ENCODE data around the gene OR10H3. TPM values are rescaled to one million over a fixed set of nuclear protein-coding genes. Genes with fewer than 3 reads are reported as not detected.

The OR10H3 gene
- total RNA-seq, 1 experiment from 2014 or later, result not detected

DNA sequence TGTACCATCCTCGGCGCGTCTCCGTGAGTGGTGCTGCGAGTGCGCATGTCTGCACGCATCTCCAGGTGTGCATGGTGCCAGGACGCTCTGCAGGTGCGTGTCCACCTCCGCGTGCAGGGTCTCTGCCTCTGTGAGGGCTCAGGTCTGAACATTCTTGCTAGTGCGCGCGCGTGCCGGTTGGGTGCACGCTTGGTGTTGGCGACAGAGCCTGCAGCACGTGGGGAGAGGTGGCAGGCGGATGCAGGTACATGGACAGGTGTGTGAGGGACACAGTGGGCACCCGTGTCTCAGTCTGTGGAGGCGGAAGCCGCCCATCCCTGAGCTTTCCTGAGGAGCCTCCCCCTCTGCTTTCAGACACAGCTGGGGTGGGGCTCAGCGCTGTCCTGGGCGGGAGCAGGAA is 14.8 kb upstream of the OR10H3 start:
- ATAC-seq, result no peak

DNA sequence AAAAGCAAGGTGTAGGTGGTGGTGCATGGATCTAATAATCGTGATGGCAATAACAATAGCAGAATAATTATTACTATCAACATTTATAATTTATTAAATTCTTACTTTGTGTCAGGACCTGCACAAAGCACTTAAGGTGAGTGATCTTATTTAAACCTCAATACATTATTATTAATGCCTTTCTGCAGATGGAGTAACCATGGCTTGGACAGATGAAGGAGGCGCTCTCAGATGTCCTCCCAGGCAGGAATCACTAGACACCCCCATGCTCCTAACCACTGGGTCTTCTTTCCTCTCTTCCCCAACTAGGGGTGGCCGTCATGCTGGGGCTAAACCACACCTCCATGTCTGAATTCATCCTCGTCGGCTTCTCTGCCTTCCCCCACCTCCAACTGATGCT is 10.1 kb upstream of the OR10H3 start, which contains the start of gene OR10H2:
OR10H2 (plus strand) TSS at position 301 of the 400 bp plus-strand sequence; CDS start at position 321, 20 bp downstream.
- H3K27ac ChIP-seq (ENCODE audit: low read depth, low read length), result no peak within 1 kb of the TSS
- TF ChIP-seq EZH2 (IDR thresholded peaks at IDR 0.05) (no peak), TCF7L2 (IDR thresholded peaks at IDR 0.05; ENCODE audit: borderline replicate concordance, extremely low read depth, insufficient read depth, insufficient read length) (no peak), POLR2A (IDR thresholded peaks at IDR 0.05; ENCODE audit: borderline replicate concordance, extremely low read depth, insufficient read depth, insufficient read length) (no peak), CBX3 (IDR thresholded peaks at IDR 0.05; ENCODE audit: low read depth) (no peak), POLR2AphosphoS5 (IDR thresholded peaks at IDR 0.05; ENCODE audit: low read depth, low read length) (no peak), FOSL1 (IDR thresholded peaks at IDR 0.05; ENCODE audit: low read depth) (no peak), ELF1 (IDR thresholded peaks at IDR 0.05; ENCODE audit: borderline replicate concordance, low read depth) (no peak), SRF (IDR thresholded peaks at IDR 0.05; ENCODE audit: low read depth) (no peak), ZFX (IDR thresholded peaks at IDR 0.05) (no peak), RAD21 (IDR thresholded peaks at IDR 0.05; ENCODE audit: low read depth) (no peak), EGR1 (IDR thresholded peaks at IDR 0.05; ENCODE audit: low read depth) (no peak), SIN3A (IDR thresholded peaks at IDR 0.05; ENCODE audit: low read depth) (no peak), EZH2phosphoT487 (IDR thresholded peaks at IDR 0.05; ENCODE audit: borderline replicate concordance) (no peak), ZNF274 (IDR thresholded peaks at IDR 0.05; ENCODE audit: low read depth, low read length) (no peak)
- TF ChIP-seq, protein P1, sequence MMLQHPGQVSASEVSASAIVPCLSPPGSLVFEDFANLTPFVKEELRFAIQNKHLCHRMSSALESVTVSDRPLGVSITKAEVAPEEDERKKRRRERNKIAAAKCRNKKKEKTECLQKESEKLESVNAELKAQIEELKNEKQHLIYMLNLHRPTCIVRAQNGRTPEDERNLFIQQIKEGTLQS (IDR thresholded peaks at IDR 0.05), result no peak
- H3K9me2 ChIP-seq (ENCODE audit: insufficient read depth), result no peaks in the 10 kb centered on the region
- DNase-seq (ENCODE audit: low read depth, low spot score), result no peak
- BruUV-seq (replicated peaks), result no TSS peak
- ChIA-PET RAD21 (ENCODE audit: low non-redundant PET in 1 of 2, low total read pairs in 2 of 2, uncharacterized antibody in 2 of 2, unreplicated experiment in 2 of 2) (no interaction called here), POLR2A (no interaction called here), CTCF (no interaction called here)
- H3K9ac ChIP-seq (ENCODE audit: low read length), result no peak within 1 kb of the TSS
- no peak within 1 kb of the TSS for H3K4me2 ChIP-seq (ENCODE audit: low read length)
- no peak for ATAC-seq
- no peak within 1 kb of the TSS for H3K4me3 ChIP-seq (replicated peaks in 1 of 2; ENCODE audit: low read depth in 1 of 2, low read length in 2 of 2)
- H4K20me1 ChIP-seq (ENCODE audit: insufficient read depth), result no peaks in the 10 kb centered on the region
- no peaks in the 10 kb centered on the region for H3K4me1 ChIP-seq (ENCODE audit: control insufficient read depth in 1 of 2, insufficient read depth in 2 of 2, low read length in 2 of 2)
- peaks cover 4% of the 10 kb centered on the region for H3K27me3 ChIP-seq (ENCODE audit: insufficient read depth, low read length)
- H2AFZ ChIP-seq (ENCODE audit: low read depth, low read length, poor library complexity, severe bottlenecking), result no peak within 1 kb of the TSS
- no peaks in the 10 kb centered on the region for H3K36me3 ChIP-seq (ENCODE audit: control insufficient read depth in 1 of 2, insufficient read depth in 2 of 2, low read length in 2 of 2)
- H3K9me3 ChIP-seq (ENCODE audit: control insufficient read depth in 1 of 2, insufficient read depth in 1 of 2, low read depth in 1 of 2, low read length in 2 of 2), result no peaks in the 10 kb centered on the region
- H3K79me2 ChIP-seq (ENCODE audit: insufficient read depth, low read length), result no peaks in the 10 kb centered on the region
- intact Hi-C loops (cut with micrococcal nuclease), result no loop called here

More for the DNA sequence above, 14.8 kb upstream of the OR10H3 start:
- TF ChIP-seq CEBPB (IDR thresholded peaks at IDR 0.05; ENCODE audit: low read depth) (no peak), ELF1 (IDR thresholded peaks at IDR 0.05; ENCODE audit: borderline replicate concordance, low read depth) (no peak), POLR2A (IDR thresholded peaks at IDR 0.05; ENCODE audit: borderline replicate concordance, extremely low read depth, insufficient read depth, insufficient read length) (no peak), EGR1 (IDR thresholded peaks at IDR 0.05; ENCODE audit: low read depth) (no peak)
- TF ChIP-seq, protein P2, sequence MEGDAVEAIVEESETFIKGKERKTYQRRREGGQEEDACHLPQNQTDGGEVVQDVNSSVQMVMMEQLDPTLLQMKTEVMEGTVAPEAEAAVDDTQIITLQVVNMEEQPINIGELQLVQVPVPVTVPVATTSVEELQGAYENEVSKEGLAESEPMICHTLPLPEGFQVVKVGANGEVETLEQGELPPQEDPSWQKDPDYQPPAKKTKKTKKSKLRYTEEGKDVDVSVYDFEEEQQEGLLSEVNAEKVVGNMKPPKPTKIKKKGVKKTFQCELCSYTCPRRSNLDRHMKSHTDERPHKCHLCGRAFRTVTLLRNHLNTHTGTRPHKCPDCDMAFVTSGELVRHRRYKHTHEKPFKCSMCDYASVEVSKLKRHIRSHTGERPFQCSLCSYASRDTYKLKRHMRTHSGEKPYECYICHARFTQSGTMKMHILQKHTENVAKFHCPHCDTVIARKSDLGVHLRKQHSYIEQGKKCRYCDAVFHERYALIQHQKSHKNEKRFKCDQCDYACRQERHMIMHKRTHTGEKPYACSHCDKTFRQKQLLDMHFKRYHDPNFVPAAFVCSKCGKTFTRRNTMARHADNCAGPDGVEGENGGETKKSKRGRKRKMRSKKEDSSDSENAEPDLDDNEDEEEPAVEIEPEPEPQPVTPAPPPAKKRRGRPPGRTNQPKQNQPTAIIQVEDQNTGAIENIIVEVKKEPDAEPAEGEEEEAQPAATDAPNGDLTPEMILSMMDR (IDR thresholded peaks at IDR 0.05 in 2 of 3, conservative IDR thresholded peaks at IDR 0.05 in 1 of 3; ENCODE audit: borderline replicate concordance in 1 of 3, insufficient read depth in 1 of 3, low read depth in 2 of 3, low read length in 2 of 3), result no peak
- TF ChIP-seq, protein P3, sequence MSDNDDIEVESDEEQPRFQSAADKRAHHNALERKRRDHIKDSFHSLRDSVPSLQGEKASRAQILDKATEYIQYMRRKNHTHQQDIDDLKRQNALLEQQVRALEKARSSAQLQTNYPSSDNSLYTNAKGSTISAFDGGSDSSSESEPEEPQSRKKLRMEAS (IDR thresholded peaks at IDR 0.05), result no peak
- Histone ChIP-seq H3K4me3 (replicated peaks in 1 of 2; ENCODE audit: low read depth in 1 of 2, low read length in 2 of 2) (no peak overlapping the region), H3K4me1 (ENCODE audit: control insufficient read depth in 1 of 2, insufficient read depth in 2 of 2, low read length in 2 of 2) (no peaks in the 10 kb centered on the region), H2AFZ (ENCODE audit: low read depth, low read length, poor library complexity, severe bottlenecking) (no peak overlapping the region), H3K36me3 (ENCODE audit: control insufficient read depth in 1 of 2, insufficient read depth in 2 of 2, low read length in 2 of 2) (no peaks in the 10 kb centered on the region), H3K4me2 (ENCODE audit: low read length) (no peak overlapping the region), H3K9me3 (ENCODE audit: control insufficient read depth in 1 of 2, insufficient read depth in 1 of 2, low read depth in 1 of 2, low read length in 2 of 2) (no peaks in the 10 kb centered on the region), H3K27me3 (ENCODE audit: insufficient read depth, low read length) (peaks cover 28% of the 10 kb centered on the region), H4K20me1 (ENCODE audit: insufficient read depth) (no peaks in the 10 kb centered on the region), H3K9me2 (ENCODE audit: insufficient read depth) (no peaks in the 10 kb centered on the region), H3K27ac (ENCODE audit: low read depth, low read length) (no peak overlapping the region), H3K79me2 (ENCODE audit: insufficient read depth, low read length) (no peaks in the 10 kb centered on the region), H3K9ac (ENCODE audit: low read length) (no peak overlapping the region)
- ChIA-PET RAD21 (ENCODE audit: low non-redundant PET in 1 of 2, low total read pairs in 2 of 2, uncharacterized antibody in 2 of 2, unreplicated experiment in 2 of 2) (no interaction called here), POLR2A (no interaction called here), CTCF (no interaction called here)
- DNase-seq (ENCODE audit: low read depth, low spot score), result no peak
- BruUV-seq (replicated peaks), result no TSS peak
- intact Hi-C loops (cut with micrococcal nuclease), result no loop called here
